Measurements from ENCODE around the gene NKIRAS2.

The NKIRAS2 gene

GRCh38 chr17:42055027-42055426, 35.1 kb downstream of the NKIRAS2 start:
- no peak for DNase-seq (ENCODE audit: low read depth)
- no peak overlapping the region for H3K4me3 ChIP-seq (replicated peaks; ENCODE audit: low read depth, low read length)
- no peak for TF ChIP-seq CTCF (IDR thresholded peaks at IDR 0.05; ENCODE audit: low read length, missing control alignments)

DNA sequence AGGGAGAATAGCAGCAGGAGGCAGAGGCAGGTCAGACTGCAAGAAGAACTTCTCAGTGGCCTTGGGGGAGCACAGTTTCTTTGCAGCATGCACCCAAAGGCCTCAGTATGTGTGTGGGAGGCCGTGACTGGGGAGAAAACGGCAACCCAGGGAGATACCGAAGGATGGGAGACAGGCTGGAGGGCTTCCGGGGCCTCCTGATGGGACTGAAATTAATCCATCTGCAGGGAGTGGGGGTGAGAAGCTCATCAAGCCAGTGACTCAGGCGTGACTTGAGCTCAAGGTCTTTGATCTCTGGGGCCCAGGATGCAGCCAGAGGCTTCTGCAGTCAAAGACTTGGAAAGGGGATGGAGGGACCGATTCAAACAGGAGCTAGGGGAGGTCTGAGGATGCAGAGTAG, 35.6 kb downstream of the NKIRAS2 start:
- DNase-seq (ENCODE audit: low read depth) = no peak
- H3K4me3 ChIP-seq (replicated peaks; ENCODE audit: low read depth, low read length) = no peak overlapping the region
- TF ChIP-seq CTCF (IDR thresholded peaks at IDR 0.05; ENCODE audit: low read length, missing control alignments) = no peak

GRCh38 chr17:42056635-42057034, 36.7 kb downstream of the NKIRAS2 start:
- no peak for TF ChIP-seq CTCF (IDR thresholded peaks at IDR 0.05; ENCODE audit: low read length, missing control alignments)
- no peak for DNase-seq (ENCODE audit: low read depth)
- H3K4me3 ChIP-seq (replicated peaks; ENCODE audit: low read depth, low read length) = no peak overlapping the region

DNA sequence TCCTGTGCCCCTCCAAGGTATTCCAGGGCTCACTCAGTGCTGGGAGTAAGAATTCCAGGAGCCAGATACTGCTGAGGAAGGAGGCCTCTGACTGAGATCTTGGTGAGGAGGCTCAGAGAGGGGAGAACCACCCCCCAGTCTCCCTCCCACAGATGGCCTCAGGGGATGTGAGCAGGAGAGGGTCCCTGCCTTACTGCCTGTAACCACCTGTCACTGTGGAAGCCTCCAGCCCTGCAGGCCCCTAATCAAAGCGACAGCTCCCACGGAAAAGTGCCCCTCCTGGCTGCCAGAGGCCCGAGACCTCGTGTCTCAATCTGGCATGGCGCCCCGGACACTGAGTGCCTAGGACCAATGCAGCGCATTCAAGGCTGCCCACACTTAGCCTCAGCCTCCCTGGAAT, 38.2 kb downstream of the NKIRAS2 start:
- no peak for TF ChIP-seq CTCF (IDR thresholded peaks at IDR 0.05; ENCODE audit: low read length, missing control alignments)
- no peak overlapping the region for H3K4me3 ChIP-seq (replicated peaks; ENCODE audit: low read depth, low read length)
- DNase-seq (ENCODE audit: low read depth) = no peak

DNA sequence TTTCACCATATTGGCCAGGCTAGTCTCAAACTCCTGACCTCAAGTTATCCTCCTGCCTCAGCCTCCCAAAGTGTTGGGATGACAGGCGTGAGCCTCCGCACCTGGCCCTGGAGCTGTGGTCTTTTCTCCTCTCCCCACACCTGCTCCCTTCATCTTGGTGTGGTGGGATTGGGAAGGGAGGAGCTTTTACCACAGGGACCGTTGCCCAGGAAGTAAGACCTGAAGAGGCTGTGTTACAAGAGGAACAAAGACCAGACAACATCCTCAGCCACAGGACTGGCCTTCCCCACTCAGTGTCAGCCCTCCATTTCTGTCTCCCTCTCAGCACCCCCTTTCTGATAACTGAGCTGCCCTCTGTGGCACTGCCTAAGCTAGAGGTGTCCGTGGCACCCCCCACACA, 39.9 kb downstream of the NKIRAS2 start:
- no peak for DNase-seq (ENCODE audit: low read depth)
- H3K4me3 ChIP-seq (replicated peaks; ENCODE audit: low read depth, low read length) = no peak overlapping the region
- no peak for TF ChIP-seq CTCF (IDR thresholded peaks at IDR 0.05; ENCODE audit: low read length, missing control alignments)

- no peak overlapping the region for H3K4me3 ChIP-seq (replicated peaks; ENCODE audit: low read depth, low read length)
- DNase-seq (ENCODE audit: low read depth) = no peak
- TF ChIP-seq CTCF (IDR thresholded peaks at IDR 0.05; ENCODE audit: low read length, missing control alignments) = no peak
These were observed 40.3 kb downstream of the NKIRAS2 start for GRCh38 chr17:42060231-42060630.

GRCh38 chr17:42061646-42062487, 42.0 kb downstream of the NKIRAS2 start:
- no peak overlapping the region for H3K4me3 ChIP-seq (replicated peaks; ENCODE audit: low read depth, low read length)
- no peak for TF ChIP-seq CTCF (IDR thresholded peaks at IDR 0.05; ENCODE audit: low read length, missing control alignments)
- DNase-seq (ENCODE audit: low read depth) = no peak

Data from fibroblast of pulmonary artery (primary cell).